CD14-positive monocyte (primary cell): ENCODE measurements around the gene SRCAP. TPM values are rescaled to one million over a fixed set of nuclear protein-coding genes. Genes with fewer than 3 reads are reported as not detected.

ENCODE experiments used
- DNase-seq, 3 donors: peaks; one replicate each; pipeline ENCODE4 v3.0.0-alpha.2; 2011 to 2022
- H2AFZ ChIP-seq: 2 replicates; pipeline ENCODE4 v1.6.0; 2012; ENCODE audit warnings: mild to moderate bottlenecking, low read depth, low read length, inconsistent platforms; ENCODE audit not compliant: insufficient read depth, poor library complexity, severe bottlenecking
- H3K27ac ChIP-seq, 2 donors: 1 replicate in 1 of 2; 2 replicates in 1 of 2; pipeline ENCODE4 v1.5.1; 2012 to 2013; ENCODE audit warnings: low read length in 2 of 2, control low read depth in 1 of 2, inconsistent platforms in 1 of 2, low read depth in 1 of 2, mild to moderate bottlenecking in 1 of 2
- H3K27me3 ChIP-seq, 2 donors: one replicate each; pipeline versions ENCODE4 v1.6.0 to v1.6.1; 2011 to 2013; ENCODE audit warnings: low read length in 2 of 2; ENCODE audit not compliant: control insufficient read depth in 2 of 2, insufficient read depth in 2 of 2
- H3K36me3 ChIP-seq, 2 donors: replicated peaks in 1 of 2; 1 replicate in 1 of 2; 2 replicates in 1 of 2; pipeline versions ENCODE4 v1.5.1 to v1.6.1; 2012 to 2013; ENCODE audit warnings: low read length in 2 of 2, control low read depth in 1 of 2, inconsistent platforms in 1 of 2, mild to moderate bottlenecking in 1 of 2; ENCODE audit not compliant: insufficient read depth in 2 of 2, control insufficient read depth in 1 of 2
- H3K4me1 ChIP-seq, 2 donors: 1 replicate in 1 of 2; 2 replicates in 1 of 2; pipeline versions ENCODE4 v1.5.1 to v1.6.1; 2012 to 2013; ENCODE audit warnings: low read length in 2 of 2, control low read depth in 1 of 2, inconsistent platforms in 1 of 2, mild to moderate bottlenecking in 1 of 2, moderate library complexity in 1 of 2; ENCODE audit not compliant: insufficient read depth in 2 of 2, control insufficient read depth in 1 of 2
- H3K4me2 ChIP-seq: replicated peaks from 2 replicates; pipeline ENCODE3; 2012; ENCODE audit warnings: low read length, moderate library complexity, mild to moderate bottlenecking; ENCODE audit not compliant: poor library complexity, severe bottlenecking; ENCODE audit errors: extremely low read depth
- H3K4me3 ChIP-seq, 3 experiments: fragments of 200-600 bp in 1 of 3; sonication (generic) in 1 of 3; replicated peaks in 1 of 3; 1 replicate in 2 of 3; 2 replicates in 1 of 3; pipeline ENCODE4 v1.5.1; 2011 to 2013; ENCODE audit warnings: low read length in 3 of 3, mild to moderate bottlenecking in 3 of 3, control low read depth in 2 of 3, low read depth in 2 of 3, inconsistent platforms in 1 of 3, moderate library complexity in 1 of 3
- H3K79me2 ChIP-seq: 2 replicates; pipeline ENCODE4 v1.6.0; 2012; ENCODE audit warnings: mild to moderate bottlenecking, control low read depth, inconsistent platforms, low read length, moderate library complexity; ENCODE audit not compliant: insufficient read depth
- H3K9ac ChIP-seq: 2 replicates; pipeline ENCODE4 v1.6.0; 2017; ENCODE audit warnings: low read length, mild to moderate bottlenecking; ENCODE audit not compliant: insufficient read depth, poor library complexity, severe bottlenecking
- H3K9me3 ChIP-seq, 2 donors: replicated peaks in 1 of 2; 1 replicate in 1 of 2; 2 replicates in 1 of 2; pipeline versions ENCODE4 v1.5.1 to v1.6.1; 2012 to 2013; ENCODE audit warnings: low read length in 2 of 2, control low read depth in 1 of 2; ENCODE audit not compliant: control insufficient read depth in 1 of 2, insufficient read depth in 1 of 2
- H4K20me1 ChIP-seq: 2 replicates; pipeline ENCODE4 v1.6.0; 2012; ENCODE audit warnings: mild to moderate bottlenecking, low read length, control low read depth, moderate library complexity; ENCODE audit not compliant: insufficient read depth
- H3K27ac Mint-ChIP-seq, 7 donors: one replicate each; pipeline ENCODE4 v1.8.0; 2020; ENCODE audit warnings: mild to moderate bottlenecking in 7 of 7, mixed read lengths in 7 of 7, moderate library complexity in 6 of 7, inconsistent platforms in 2 of 7
- H3K27me3 Mint-ChIP-seq, 3 donors: one replicate each; pipeline ENCODE4 v1.8.0; 2021 to 2022; ENCODE audit warnings: low read depth in 3 of 3, mild to moderate bottlenecking in 3 of 3, mixed read lengths in 3 of 3, moderate library complexity in 3 of 3, inconsistent platforms in 1 of 3
- H3K36me3 Mint-ChIP-seq, 2 donors: one replicate each; pipeline ENCODE4 v1.8.0; 2020; ENCODE audit warnings: mixed read lengths in 2 of 2, inconsistent platforms in 1 of 2, mild to moderate bottlenecking in 1 of 2
- H3K4me1 Mint-ChIP-seq: one replicate; pipeline ENCODE4 v1.8.0; 2020; ENCODE audit warnings: mild to moderate bottlenecking, mixed read lengths
- H3K4me3 Mint-ChIP-seq, 2 donors: one replicate each; pipeline ENCODE4 v1.8.0; 2020; ENCODE audit warnings: mild to moderate bottlenecking in 2 of 2, mixed read lengths in 2 of 2, moderate library complexity in 1 of 2
- H3K9me3 Mint-ChIP-seq, 7 donors: one replicate each; pipeline ENCODE4 v1.8.0; 2020 to 2022; ENCODE audit warnings: mixed read lengths in 7 of 7, mild to moderate bottlenecking in 6 of 7, moderate library complexity in 6 of 7, inconsistent platforms in 2 of 7
- WGBS: methylation state at CpG from one replicate; pipeline ENCODE4 v1.1.5; 2013; ENCODE audit warnings: missing lambda C conversion rate; ENCODE audit not compliant: insufficient coverage; 5-methylcytosine and 5-hydroxymethylcytosine counted together
- intact Hi-C, 2 donors: fragments of 100-400 bp; cut with micrococcal nuclease; formaldehyde crosslinking; loops; one replicate each; pipeline versions ENCODE4 v1.15.0 to v1.15.1; 2023
- polyA plus RNA-seq, 3 donors: library from polyadenylated mRNA; depleted of rRNA in 1 of 3; unstranded in 2 of 3; stranded (reverse) in 1 of 3; fragments of 300-500 nt in 2 of 3; fragments of >200 nt in 1 of 3; fragmentation: Illumina TruSeq in 2 of 3; gene quantifications; 1 replicate in 2 of 3; 2 replicates in 1 of 3; pipeline ENCODE4 v1.2.3, GENCODE V29; 2012 to 2021
- TF ChIP-seq, protein P1 (sequence below): fragments of 200-600 bp; IDR thresholded peaks from one replicate; pipeline ENCODE4 v1.8.0; 2022; ENCODE audit warnings: antibody characterized with exemption, mild to moderate bottlenecking

The SRCAP gene
- polyA plus RNA-seq, 3 donors, result 3.0 to 16.0 (median 6.3) TPM

DNA sequence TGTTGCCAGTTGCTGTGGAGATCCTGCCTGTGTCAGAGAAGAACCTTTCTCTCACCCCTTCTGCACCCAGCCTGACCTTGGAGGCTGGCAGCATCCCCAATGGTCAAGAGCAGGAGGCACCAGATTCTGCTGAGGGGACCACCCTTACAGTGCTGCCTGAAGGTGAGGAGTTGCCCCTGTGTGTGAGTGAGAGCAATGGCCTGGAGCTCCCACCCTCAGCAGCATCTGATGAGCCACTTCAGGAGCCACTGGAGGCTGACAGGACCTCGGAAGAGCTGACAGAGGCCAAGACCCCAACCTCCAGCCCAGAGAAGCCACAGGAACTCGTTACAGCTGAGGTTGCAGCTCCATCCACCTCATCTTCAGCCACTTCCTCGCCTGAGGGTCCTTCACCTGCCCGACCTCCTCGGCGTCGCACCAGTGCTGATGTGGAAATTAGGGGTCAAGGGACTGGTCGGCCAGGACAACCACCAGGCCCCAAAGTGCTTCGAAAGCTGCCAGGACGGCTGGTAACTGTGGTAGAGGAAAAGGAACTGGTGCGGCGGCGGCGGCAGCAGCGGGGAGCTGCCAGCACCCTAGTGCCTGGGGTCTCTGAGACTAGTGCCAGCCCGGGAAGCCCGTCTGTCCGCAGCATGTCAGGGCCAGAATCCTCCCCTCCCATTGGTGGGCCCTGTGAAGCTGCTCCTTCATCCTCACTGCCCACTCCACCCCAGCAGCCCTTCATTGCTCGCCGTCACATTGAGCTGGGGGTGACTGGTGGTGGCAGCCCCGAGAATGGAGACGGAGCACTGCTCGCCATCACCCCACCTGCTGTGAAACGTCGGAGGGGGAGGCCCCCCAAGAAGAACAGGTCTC, 39.0 kb downstream of the SRCAP start:
- Histone ChIP-seq H3K9me3 (no peaks in the 10 kb centered on the region), H3K4me2 (no peak overlapping the region), H3K36me3 (peaks cover 78 to 94% of the 10 kb centered on the region in 2 donors), H3K27ac (no peak overlapping the region), H3K4me1 (no peaks in the 10 kb centered on the region), H4K20me1 (peaks cover 35% of the 10 kb centered on the region), H3K4me3 (no peak overlapping the region), H3K79me2 (peaks cover 6% of the 10 kb centered on the region), H3K27me3 (no peaks in the 10 kb centered on the region), H3K9ac (no peak overlapping the region), H2AFZ (no peak overlapping the region)
- H3K36me3 Mint-ChIP-seq, result peaks cover 80 to 88% of the 10 kb centered on the region in 2 donors
- H3K4me1 Mint-ChIP-seq, result peaks cover 1% of the 10 kb centered on the region
- intact Hi-C loops, result no loop called here
- peaks cover 0 to 1% (median 0%) of the 10 kb centered on the region in 7 donors for H3K9me3 Mint-ChIP-seq
- peak overlapping the region in 3 of 7 donors; percentile 0 to 57 (median 25) for H3K27ac Mint-ChIP-seq
- DNase-seq, result no peak
- WGBS, result 92% methylated on average over 5 of the region's 25 CpGs
- peaks cover 0 to 1% (median 0%) of the 10 kb centered on the region in 3 donors for H3K27me3 Mint-ChIP-seq
- TF ChIP-seq, protein P1, sequence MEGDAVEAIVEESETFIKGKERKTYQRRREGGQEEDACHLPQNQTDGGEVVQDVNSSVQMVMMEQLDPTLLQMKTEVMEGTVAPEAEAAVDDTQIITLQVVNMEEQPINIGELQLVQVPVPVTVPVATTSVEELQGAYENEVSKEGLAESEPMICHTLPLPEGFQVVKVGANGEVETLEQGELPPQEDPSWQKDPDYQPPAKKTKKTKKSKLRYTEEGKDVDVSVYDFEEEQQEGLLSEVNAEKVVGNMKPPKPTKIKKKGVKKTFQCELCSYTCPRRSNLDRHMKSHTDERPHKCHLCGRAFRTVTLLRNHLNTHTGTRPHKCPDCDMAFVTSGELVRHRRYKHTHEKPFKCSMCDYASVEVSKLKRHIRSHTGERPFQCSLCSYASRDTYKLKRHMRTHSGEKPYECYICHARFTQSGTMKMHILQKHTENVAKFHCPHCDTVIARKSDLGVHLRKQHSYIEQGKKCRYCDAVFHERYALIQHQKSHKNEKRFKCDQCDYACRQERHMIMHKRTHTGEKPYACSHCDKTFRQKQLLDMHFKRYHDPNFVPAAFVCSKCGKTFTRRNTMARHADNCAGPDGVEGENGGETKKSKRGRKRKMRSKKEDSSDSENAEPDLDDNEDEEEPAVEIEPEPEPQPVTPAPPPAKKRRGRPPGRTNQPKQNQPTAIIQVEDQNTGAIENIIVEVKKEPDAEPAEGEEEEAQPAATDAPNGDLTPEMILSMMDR, result no peak
- no peak overlapping the region for H3K4me3 Mint-ChIP-seq

DNA sequence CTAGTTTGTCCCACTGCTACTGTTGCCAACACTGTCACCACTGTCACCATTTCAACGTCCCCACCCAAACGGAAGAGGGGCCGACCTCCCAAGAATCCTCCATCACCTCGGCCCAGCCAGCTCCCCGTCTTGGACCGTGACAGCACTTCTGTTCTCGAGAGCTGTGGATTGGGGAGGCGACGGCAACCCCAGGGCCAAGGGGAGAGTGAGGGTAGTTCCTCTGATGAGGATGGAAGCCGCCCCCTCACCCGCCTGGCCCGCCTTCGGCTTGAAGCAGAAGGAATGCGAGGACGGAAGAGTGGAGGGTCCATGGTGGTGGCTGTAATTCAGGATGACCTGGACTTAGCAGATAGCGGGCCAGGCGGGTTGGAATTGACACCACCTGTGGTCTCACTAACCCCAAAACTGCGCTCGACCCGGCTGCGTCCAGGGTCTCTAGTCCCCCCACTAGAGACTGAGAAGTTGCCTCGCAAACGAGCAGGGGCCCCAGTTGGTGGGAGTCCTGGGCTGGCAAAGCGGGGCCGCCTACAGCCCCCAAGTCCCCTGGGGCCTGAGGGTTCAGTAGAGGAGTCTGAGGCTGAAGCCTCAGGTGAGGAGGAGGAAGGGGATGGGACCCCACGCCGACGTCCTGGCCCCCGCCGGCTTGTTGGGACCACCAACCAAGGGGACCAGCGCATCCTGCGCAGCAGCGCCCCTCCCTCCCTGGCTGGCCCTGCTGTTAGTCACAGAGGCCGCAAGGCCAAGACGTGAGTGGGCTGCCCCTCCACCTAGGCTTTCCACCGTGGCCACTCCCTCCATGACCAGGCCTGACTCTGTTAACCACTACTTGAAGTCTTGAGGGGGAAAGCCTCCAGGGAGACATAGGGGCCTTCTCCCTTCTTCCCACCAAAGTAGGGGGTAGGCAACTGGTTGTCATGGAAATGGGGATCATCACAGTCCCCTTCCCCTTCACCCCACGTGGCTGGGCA, 40.3 kb downstream of the SRCAP start:
- Histone ChIP-seq H3K4me1 (no peaks in the 10 kb centered on the region), H3K9ac (no peak overlapping the region), H3K4me3 (no peak overlapping the region), H3K36me3 (peaks cover 77 to 94% of the 10 kb centered on the region in 2 donors), H3K9me3 (no peaks in the 10 kb centered on the region), H3K79me2 (peaks cover 6% of the 10 kb centered on the region), H2AFZ (no peak overlapping the region), H3K4me2 (no peak overlapping the region), H3K27ac (no peak overlapping the region), H4K20me1 (peaks cover 35% of the 10 kb centered on the region), H3K27me3 (no peaks in the 10 kb centered on the region)
- H3K4me1 Mint-ChIP-seq, result peaks cover 1% of the 10 kb centered on the region
- intact Hi-C loops, result no loop called here
- H3K4me3 Mint-ChIP-seq, result no peak overlapping the region
- 94% methylated on average over 26 of the region's 37 CpGs for whole genome bisulfite sequencing
- peaks cover 0 to 1% (median 0%) of the 10 kb centered on the region in 3 donors for H3K27me3 Mint-ChIP-seq
- H3K9me3 Mint-ChIP-seq, result peaks cover 0 to 1% (median 0%) of the 10 kb centered on the region in 7 donors
- DNase-seq, result no peak
- TF ChIP-seq, protein P1, result no peak
- peaks cover 79 to 88% of the 10 kb centered on the region in 2 donors for H3K36me3 Mint-ChIP-seq
- H3K27ac Mint-ChIP-seq, result peak overlapping the region in 1 of 7 donors; percentile 54
